CD8-positive, alpha-beta memory T cell (primary cell): ENCODE data around the gene NPAP1. TPM values are rescaled to one million over a fixed set of nuclear protein-coding genes. Genes with fewer than 3 reads are reported as not detected.
"Not testable (repeated sequence)": the region's sequence is repeated elsewhere in the genome, so short reads cannot be mapped to it uniquely, and the experiment has no call there.

Source experiments
- CTCF ChIA-PET: fragments of 350-600 bp; sonication (Branson Sonifier 250); formaldehyde crosslinking; loops from one replicate; lab custom pipeline; 2021; ENCODE audit warnings: antibody characterized with exemption; lab: Charles Lee
- POLR2A ChIA-PET: fragments of 350-600 bp; sonication (Branson Sonifier 250); formaldehyde crosslinking; loops from one replicate; lab custom pipeline; 2021; ENCODE audit warnings: antibody characterized with exemption; lab: Charles Lee
- DNase-seq, 5 donors: peaks; one replicate each; pipeline versions ENCODE4 v3.0.0 to v3.0.0-alpha.2; 2020 to 2022; ENCODE audit warnings: mixed read lengths in 1 of 5
- H3K27ac ChIP-seq: one replicate; pipeline ENCODE4 v1.7.0; 2013; ENCODE audit warnings: low read depth, mild to moderate bottlenecking, low read length, moderate library complexity
- H3K27me3 ChIP-seq: 2 replicates; pipeline ENCODE4 v1.7.0; 2013; ENCODE audit warnings: low read length, mild to moderate bottlenecking; ENCODE audit not compliant: insufficient read depth, poor library complexity, severe bottlenecking
- H3K36me3 ChIP-seq: 2 replicates; pipeline ENCODE4 v1.7.0; 2013; ENCODE audit warnings: mild to moderate bottlenecking, low read length, moderate library complexity; ENCODE audit not compliant: insufficient read depth
- H3K4me1 ChIP-seq: 2 replicates; pipeline ENCODE4 v1.7.0; 2013; ENCODE audit warnings: mild to moderate bottlenecking, low read length, moderate library complexity; ENCODE audit not compliant: insufficient read depth
- H3K4me3 ChIP-seq: 2 replicates; pipeline ENCODE4 v1.7.0; 2013; ENCODE audit warnings: mild to moderate bottlenecking, low read length
- H3K9me3 ChIP-seq: 2 replicates; pipeline ENCODE4 v1.7.0; 2013; ENCODE audit warnings: mild to moderate bottlenecking, low read length
- H3K27ac Mint-ChIP-seq, 8 donors: one replicate each; pipeline ENCODE4 v1.8.0; 2020 to 2021; ENCODE audit warnings: mixed read lengths in 8 of 8, mild to moderate bottlenecking in 6 of 8, inconsistent platforms in 3 of 8, moderate library complexity in 3 of 8
- H3K27me3 Mint-ChIP-seq, 2 donors: one replicate each; pipeline ENCODE4 v1.8.0; 2020 to 2021; ENCODE audit warnings: mixed read lengths in 2 of 2, mild to moderate bottlenecking in 1 of 2, moderate library complexity in 1 of 2
- H3K36me3 Mint-ChIP-seq, 3 donors: one replicate each; pipeline ENCODE4 v1.8.0; 2020 to 2021; ENCODE audit warnings: mixed read lengths in 3 of 3, inconsistent platforms in 1 of 3, mild to moderate bottlenecking in 1 of 3
- H3K4me1 Mint-ChIP-seq, 3 donors: one replicate each; pipeline ENCODE4 v1.8.0; 2020 to 2021; ENCODE audit warnings: mixed read lengths in 3 of 3, inconsistent platforms in 1 of 3, mild to moderate bottlenecking in 1 of 3
- H3K4me3 Mint-ChIP-seq, 7 donors: one replicate each; pipeline ENCODE4 v1.8.0; 2020 to 2021; ENCODE audit warnings: mixed read lengths in 7 of 7, mild to moderate bottlenecking in 6 of 7, moderate library complexity in 4 of 7, inconsistent platforms in 2 of 7
- H3K9me3 Mint-ChIP-seq, 5 donors: one replicate each; pipeline ENCODE4 v1.8.0; 2020 to 2022; ENCODE audit warnings: mixed read lengths in 5 of 5, mild to moderate bottlenecking in 3 of 5, moderate library complexity in 2 of 5, inconsistent platforms in 1 of 5
- polyA plus RNA-seq: library from polyadenylated mRNA; unstranded; fragments of 300-500 nt; fragmentation: Illumina TruSeq; gene quantifications from one replicate; pipeline ENCODE4 v1.2.3, GENCODE V29; 2021
- total RNA-seq, 2 experiments: library from RNA; stranded (reverse); gene quantifications; one replicate each; pipeline ENCODE4 v1.2.3, GENCODE V29; 2021

The NPAP1 gene
- total RNA-seq (not detected), polyA plus RNA-seq (not detected)

- Histone ChIP-seq H3K27me3 (no peaks in the 10 kb centered on the region), H3K4me3 (no peak within 1 kb of the TSS), H3K27ac (no peak within 1 kb of the TSS), H3K9me3 (no peaks in the 10 kb centered on the region), H3K4me1 (no peaks in the 10 kb centered on the region), H3K36me3 (no peaks in the 10 kb centered on the region)
- peaks cover 0 to 2% of the 10 kb centered on the region in 2 donors for H3K27me3 Mint-ChIP-seq
- DNase-seq: no peak
- ChIA-PET POLR2A (no interaction called here), CTCF (no interaction called here)
- no peaks in the 10 kb centered on the region for H3K36me3 Mint-ChIP-seq
- no peak within 1 kb of the TSS for H3K4me3 Mint-ChIP-seq
- H3K4me1 Mint-ChIP-seq: no peaks in the 10 kb centered on the region
- H3K9me3 Mint-ChIP-seq: peaks cover 6 to 22% (median 8%) of the 10 kb centered on the region in 5 donors
- H3K27ac Mint-ChIP-seq: no peak within 1 kb of the TSS
These were observed at the start of gene NPAP1 for GRCh38 chr15:24675332-24676144. Gene NPAP1 (plus strand): TSS chr15:24675775. CDS start chr15:24675868, 93 bp downstream.

GRCh38 chr15:24627443-24627842 lies 48.1 kb upstream of the NPAP1 start:
- no peak overlapping the region for H3K4me3 Mint-ChIP-seq
- Histone ChIP-seq H3K4me3 (no peak overlapping the region), H3K27me3 (no peaks in the 10 kb centered on the region), H3K27ac (no peak overlapping the region), H3K4me1 (no peaks in the 10 kb centered on the region), H3K9me3 (no peaks in the 10 kb centered on the region), H3K36me3 (no peaks in the 10 kb centered on the region)
- POLR2A ChIA-PET: no interaction called here
- CTCF ChIA-PET: no interaction called here
- H3K27me3 Mint-ChIP-seq: no peaks in the 10 kb centered on the region
- H3K4me1 Mint-ChIP-seq: no peaks in the 10 kb centered on the region
- H3K36me3 Mint-ChIP-seq: peaks cover 0 to 1% (median 0%) of the 10 kb centered on the region in 3 donors
- no peak overlapping the region for H3K27ac Mint-ChIP-seq
- no peak for DNase-seq
- peaks cover 7 to 18% (median 17%) of the 10 kb centered on the region in 5 donors for H3K9me3 Mint-ChIP-seq

GRCh38 chr15:24633082-24633481 lies 42.5 kb upstream of the NPAP1 start:
- H3K27me3 Mint-ChIP-seq: no peaks in the 10 kb centered on the region
- no peak for DNase-seq
- Histone ChIP-seq H3K4me3 (no peak overlapping the region), H3K27ac (no peak overlapping the region), H3K27me3 (no peaks in the 10 kb centered on the region), H3K9me3 (no peaks in the 10 kb centered on the region), H3K36me3 (no peaks in the 10 kb centered on the region), H3K4me1 (no peaks in the 10 kb centered on the region)
- CTCF ChIA-PET: no interaction called here
- H3K4me3 Mint-ChIP-seq: peak overlapping the region in 1 of 7 donors; percentile 13
- no peak overlapping the region for H3K27ac Mint-ChIP-seq
- H3K36me3 Mint-ChIP-seq: peaks cover 0 to under 1% (median 0%) of the 10 kb centered on the region in 3 donors
- peaks cover 22 to 35% (median 23%) of the 10 kb centered on the region in 5 donors for H3K9me3 Mint-ChIP-seq
- H3K4me1 Mint-ChIP-seq: no peaks in the 10 kb centered on the region
- POLR2A ChIA-PET: no interaction called here

GRCh38 chr15:24639412-24639811 lies 36.2 kb upstream of the NPAP1 start:
- H3K36me3 Mint-ChIP-seq, H3K4me1 ChIP-seq, H3K36me3 ChIP-seq, H3K27me3 Mint-ChIP-seq, H3K27ac Mint-ChIP-seq, H3K4me1 Mint-ChIP-seq, DNase-seq, CTCF ChIA-PET, POLR2A ChIA-PET, H3K27me3 ChIP-seq, H3K27ac ChIP-seq, H3K4me3 ChIP-seq, H3K4me3 Mint-ChIP-seq, H3K9me3 ChIP-seq: not testable (repeated sequence)
- H3K9me3 Mint-ChIP-seq: peaks cover 7 to 26% (median 20%) of the 10 kb centered on the region in 5 donors

- peaks cover 4 to 21% (median 12%) of the 10 kb centered on the region in 5 donors for H3K9me3 Mint-ChIP-seq
- H3K27ac Mint-ChIP-seq: no peak overlapping the region
- Histone ChIP-seq H3K27ac (no peak overlapping the region), H3K4me1 (no peaks in the 10 kb centered on the region), H3K36me3 (no peaks in the 10 kb centered on the region), H3K4me3 (no peak overlapping the region), H3K27me3 (no peaks in the 10 kb centered on the region), H3K9me3 (no peaks in the 10 kb centered on the region)
- no peaks in the 10 kb centered on the region for H3K36me3 Mint-ChIP-seq
- no peaks in the 10 kb centered on the region for H3K27me3 Mint-ChIP-seq
- CTCF ChIA-PET: no interaction called here
- POLR2A ChIA-PET: no interaction called here
- H3K4me3 Mint-ChIP-seq: no peak overlapping the region
- no peak for DNase-seq
- no peaks in the 10 kb centered on the region for H3K4me1 Mint-ChIP-seq
These were observed 29.9 kb upstream of the NPAP1 start for GRCh38 chr15:24645627-24646026.

- Mint-ChIP-seq H3K36me3 (no peaks in the 10 kb centered on the region), H3K27me3 (no peaks in the 10 kb centered on the region), H3K4me3 (no peak overlapping the region), H3K27ac (no peak overlapping the region), H3K9me3 (peaks cover 2 to 21% (median 11%) of the 10 kb centered on the region in 5 donors), H3K4me1 (no peaks in the 10 kb centered on the region)
- Histone ChIP-seq H3K27me3 (no peaks in the 10 kb centered on the region), H3K4me3 (no peak overlapping the region), H3K27ac (no peak overlapping the region), H3K9me3 (no peaks in the 10 kb centered on the region), H3K36me3 (no peaks in the 10 kb centered on the region), H3K4me1 (no peaks in the 10 kb centered on the region)
- CTCF ChIA-PET: no interaction called here
- POLR2A ChIA-PET: no interaction called here
- no peak for DNase-seq
These were observed 16.0 kb upstream of the NPAP1 start for GRCh38 chr15:24659622-24660021.

- no peak overlapping the region for H3K27ac ChIP-seq
These were observed 12.6 kb upstream of the NPAP1 start for GRCh38 chr15:24662991-24663390.

GRCh38 chr15:24676431-24676830 lies 856 bp downstream of the NPAP1 start:
- Histone ChIP-seq H3K9me3 (no peaks in the 10 kb centered on the region), H3K27ac (no peak overlapping the region), H3K27me3 (no peaks in the 10 kb centered on the region), H3K4me1 (no peaks in the 10 kb centered on the region), H3K4me3 (no peak overlapping the region), H3K36me3 (no peaks in the 10 kb centered on the region)
- Mint-ChIP-seq H3K27ac (no peak overlapping the region), H3K4me3 (no peak overlapping the region), H3K27me3 (peaks cover 0 to 2% of the 10 kb centered on the region in 2 donors), H3K36me3 (no peaks in the 10 kb centered on the region), H3K4me1 (no peaks in the 10 kb centered on the region), H3K9me3 (peaks cover 4 to 26% (median 14%) of the 10 kb centered on the region in 5 donors)
- ChIA-PET CTCF (no interaction called here), POLR2A (no interaction called here)
- DNase-seq: no peak

More at GRCh38 chr15:24662991-24663390, 12.6 kb upstream of the NPAP1 start:
- Histone ChIP-seq H3K4me1 (no peaks in the 10 kb centered on the region), H3K27me3 (no peaks in the 10 kb centered on the region), H3K4me3 (no peak overlapping the region), H3K36me3 (no peaks in the 10 kb centered on the region), H3K9me3 (no peaks in the 10 kb centered on the region)
- Mint-ChIP-seq H3K27ac (no peak overlapping the region), H3K4me3 (no peak overlapping the region), H3K9me3 (peaks cover 4 to 18% (median 11%) of the 10 kb centered on the region in 5 donors), H3K4me1 (no peaks in the 10 kb centered on the region), H3K36me3 (no peaks in the 10 kb centered on the region), H3K27me3 (no peaks in the 10 kb centered on the region)
- DNase-seq: no peak
- ChIA-PET POLR2A (no interaction called here), CTCF (no interaction called here)
